H1 (cell line): ENCODE results near the gene MRPS10.

Source experiments
- CREB1 ChIP-seq: IDR thresholded peaks from 2 replicates; pipeline ENCODE4 v1.6.1; 2012; ENCODE audit warnings: inconsistent platforms
- EGR1 ChIP-seq: IDR thresholded peaks from 2 replicates; pipeline ENCODE4 v1.6.1; 2011; ENCODE audit warnings: low read depth, low read length, borderline replicate concordance
- GTF2F1 ChIP-seq: IDR thresholded peaks from 2 replicates; pipeline ENCODE4 v1.6.1; 2012; ENCODE audit warnings: low read depth, low read length, improper control_type of control experiment, borderline replicate concordance
- POLR2A ChIP-seq, 2 experiments: IDR thresholded peaks; 1 replicate in 1 of 2; 2 replicates in 1 of 2; pipeline ENCODE4 v1.6.1; 2011; ENCODE audit warnings: low read depth in 2 of 2, low read length in 2 of 2, mild to moderate bottlenecking in 2 of 2; ENCODE audit errors: control extremely low read depth in 1 of 2
- POLR2AphosphoS5 ChIP-seq: IDR thresholded peaks from 2 replicates; pipeline ENCODE4 v1.6.1; 2011; ENCODE audit warnings: low read depth, low read length
- RFX5 ChIP-seq: IDR thresholded peaks from 2 replicates; pipeline ENCODE4 v1.6.1; 2011; ENCODE audit warnings: low read depth, low read length, improper control_type of control experiment, borderline replicate concordance
- SP1 ChIP-seq: IDR thresholded peaks from 2 replicates; pipeline ENCODE4 v1.6.1; 2011; ENCODE audit warnings: low read depth, low read length
- TAF1 ChIP-seq: IDR thresholded peaks from 2 replicates; pipeline ENCODE4 v1.6.1; 2011; ENCODE audit warnings: mild to moderate bottlenecking, low read depth, low read length
- TF ChIP-seq, protein P1 (sequence below): IDR thresholded peaks from 2 replicates; pipeline ENCODE4 v1.6.1; 2012; ENCODE audit warnings: inconsistent platforms
- TF ChIP-seq, protein P2 (sequence below), 3 experiments: IDR thresholded peaks; 1 replicate in 2 of 3; 2 replicates in 1 of 3; pipeline versions ENCODE4 v1.5.1 to v1.6.1; 2011; ENCODE audit warnings: low read length in 3 of 3, mild to moderate bottlenecking in 3 of 3, inconsistent platforms in 2 of 3, low read depth in 1 of 3, moderate library complexity in 1 of 3; ENCODE audit not compliant: insufficient read depth in 1 of 3; ENCODE audit errors: control extremely low read depth in 1 of 3

DNA sequence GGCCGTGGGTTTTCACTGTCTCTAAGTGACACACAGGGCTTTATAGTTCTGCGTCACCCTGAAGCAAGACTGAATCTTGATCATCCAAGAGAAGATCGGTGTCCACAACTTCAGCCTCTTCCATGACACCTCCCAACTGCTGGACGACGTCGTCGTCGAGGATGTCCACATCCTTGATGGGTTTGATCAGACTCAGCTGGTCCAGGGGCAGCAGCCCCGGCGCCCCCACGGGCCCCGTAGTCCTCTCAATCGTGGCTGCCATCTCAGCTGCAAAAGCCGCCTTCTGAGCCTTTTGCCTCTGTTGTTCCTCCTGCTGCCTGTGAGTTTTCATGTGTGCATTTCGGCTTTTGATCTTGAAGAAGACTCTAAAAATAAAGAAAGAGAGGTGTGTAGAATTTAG lies 10.6 kb upstream of the MRPS10 start:
- TF ChIP-seq, protein P1, sequence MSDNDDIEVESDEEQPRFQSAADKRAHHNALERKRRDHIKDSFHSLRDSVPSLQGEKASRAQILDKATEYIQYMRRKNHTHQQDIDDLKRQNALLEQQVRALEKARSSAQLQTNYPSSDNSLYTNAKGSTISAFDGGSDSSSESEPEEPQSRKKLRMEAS, result no peak
- TF ChIP-seq, protein P2, sequence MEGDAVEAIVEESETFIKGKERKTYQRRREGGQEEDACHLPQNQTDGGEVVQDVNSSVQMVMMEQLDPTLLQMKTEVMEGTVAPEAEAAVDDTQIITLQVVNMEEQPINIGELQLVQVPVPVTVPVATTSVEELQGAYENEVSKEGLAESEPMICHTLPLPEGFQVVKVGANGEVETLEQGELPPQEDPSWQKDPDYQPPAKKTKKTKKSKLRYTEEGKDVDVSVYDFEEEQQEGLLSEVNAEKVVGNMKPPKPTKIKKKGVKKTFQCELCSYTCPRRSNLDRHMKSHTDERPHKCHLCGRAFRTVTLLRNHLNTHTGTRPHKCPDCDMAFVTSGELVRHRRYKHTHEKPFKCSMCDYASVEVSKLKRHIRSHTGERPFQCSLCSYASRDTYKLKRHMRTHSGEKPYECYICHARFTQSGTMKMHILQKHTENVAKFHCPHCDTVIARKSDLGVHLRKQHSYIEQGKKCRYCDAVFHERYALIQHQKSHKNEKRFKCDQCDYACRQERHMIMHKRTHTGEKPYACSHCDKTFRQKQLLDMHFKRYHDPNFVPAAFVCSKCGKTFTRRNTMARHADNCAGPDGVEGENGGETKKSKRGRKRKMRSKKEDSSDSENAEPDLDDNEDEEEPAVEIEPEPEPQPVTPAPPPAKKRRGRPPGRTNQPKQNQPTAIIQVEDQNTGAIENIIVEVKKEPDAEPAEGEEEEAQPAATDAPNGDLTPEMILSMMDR (IDR thresholded peaks at IDR 0.05; ENCODE audit: control extremely low read depth in 1 of 3, insufficient read depth in 1 of 3, low read depth in 1 of 3, low read length in 3 of 3), result no peak
- no peak for TF ChIP-seq POLR2A (IDR thresholded peaks at IDR 0.05; ENCODE audit: control extremely low read depth in 1 of 2, low read depth in 2 of 2, low read length in 2 of 2)
- no peak for TF ChIP-seq POLR2AphosphoS5
- no peak for TF ChIP-seq CREB1
- TF ChIP-seq EGR1, result no peak
- TF ChIP-seq SP1, result no peak
- TF ChIP-seq GTF2F1, result no peak
- TF ChIP-seq TAF1, result no peak
- TF ChIP-seq RFX5, result no peak
